Spleen (tissue), 11 donors: ENCODE data around the gene CREM. TPM values are rescaled to one million over a fixed set of nuclear protein-coding genes. Genes with fewer than 3 reads are reported as not detected.

Experiments used
- DNase-seq: peaks from one replicate; pipeline ENCODE4 v3.0.0-alpha.2; 2020
- H3K27ac ChIP-seq, 8 donors: fragments of 200-600 bp; sonication (generic) in 7 of 8; 1 replicate in 4 of 8; 2 replicates in 4 of 8; pipeline versions ENCODE4 v1.5.0 to v1.8.0; 2016 to 2021; ENCODE audit warnings: inconsistent platforms in 4 of 8, mild to moderate bottlenecking in 4 of 8, moderate library complexity in 1 of 8
- H3K27me3 ChIP-seq, 7 donors: fragments of 200-600 bp; sonication (generic) in 6 of 7; replicated peaks in 1 of 7; 1 replicate in 4 of 7; 2 replicates in 3 of 7; pipeline versions ENCODE4 v1.5.0 to v1.8.0; 2016 to 2021; ENCODE audit warnings: inconsistent platforms in 3 of 7, mild to moderate bottlenecking in 1 of 7
- H3K36me3 ChIP-seq, 6 donors: fragments of 200-600 bp; sonication (generic) in 5 of 6; 1 replicate in 4 of 6; 2 replicates in 2 of 6; pipeline versions ENCODE4 v1.5.0 to v1.8.0; 2016 to 2021; ENCODE audit warnings: inconsistent platforms in 2 of 6
- H3K4me1 ChIP-seq, 6 donors: fragments of 200-600 bp; sonication (generic) in 5 of 6; 1 replicate in 3 of 6; 2 replicates in 3 of 6; pipeline versions ENCODE4 v1.5.0 to v1.8.0; 2016 to 2021; ENCODE audit warnings: inconsistent platforms in 3 of 6
- H3K4me3 ChIP-seq, 8 donors: fragments of 200-600 bp; sonication (generic) in 7 of 8; 1 replicate in 4 of 8; 2 replicates in 4 of 8; pipeline versions ENCODE4 v1.5.0 to v1.8.0; 2016 to 2021; ENCODE audit warnings: inconsistent platforms in 4 of 8, mild to moderate bottlenecking in 4 of 8, moderate library complexity in 2 of 8
- H3K9me3 ChIP-seq, 8 donors: fragments of 200-600 bp; sonication (generic) in 7 of 8; 1 replicate in 4 of 8; 2 replicates in 4 of 8; pipeline versions ENCODE4 v1.5.0 to v1.8.0; 2016 to 2021; ENCODE audit warnings: inconsistent platforms in 4 of 8
- POLR2A ChIP-seq, 3 donors: fragments of 450-650 bp; IDR thresholded peaks; one replicate each; pipeline ENCODE4 v1.5.1; 2017; ENCODE audit warnings: antibody characterized with exemption in 3 of 3, mild to moderate bottlenecking in 1 of 3
- POLR2AphosphoS5 ChIP-seq, 3 donors: sonication (generic); formaldehyde crosslinking; IDR thresholded peaks; one replicate each; pipeline ENCODE4 v1.5.1; 2017; ENCODE audit warnings: antibody characterized with exemption in 3 of 3
- WGBS, 5 donors: extraction: QIAGEN DNeasy Blood & Tissue Kit in 3 of 5; methylation state at CpG; one replicate each; pipeline versions ENCODE4 v1.1.5 to v1.1.7; 2013 to 2018; 5-methylcytosine and 5-hydroxymethylcytosine counted together
- intact Hi-C: fragments of 100-400 bp; cut with DNase I; formaldehyde crosslinking; loops from one replicate; pipeline ENCODE4 v1.15.0; 2023; ENCODE audit warnings: low total_unique reads
- polyA plus RNA-seq, 3 donors: library from polyadenylated mRNA; stranded (reverse); fragments of 200-250 nt; gene quantifications; one replicate each; pipeline ENCODE4 v1.2.1, GENCODE V29; 2013
- total RNA-seq, 7 donors: library from RNA; depleted of rRNA in 3 of 7; stranded (reverse); fragments of >200 nt in 3 of 7; fragmentation: NEBNext Ultra II Directional in 4 of 7; extraction: Animal tissue kit (Norgen Biotek cat#: 25700) in 4 of 7; gene quantifications; one replicate each; pipeline versions ENCODE4 v1.1.0 to v1.2.1, GENCODE V29; 2016 to 2021
- TF ChIP-seq, protein P1 (sequence below), 11 experiments: fragments of 200-600 bp in 7 of 11; fragments of 450-650 bp in 4 of 11; sonication (generic) in 4 of 11; IDR thresholded peaks in 8 of 11; conservative IDR thresholded peaks in 3 of 11; 1 replicate in 7 of 11; 2 replicates in 4 of 11; pipeline versions ENCODE4 v1.4.0 to v1.8.0; 2016 to 2021; ENCODE audit warnings: antibody characterized with exemption in 11 of 11, inconsistent platforms in 4 of 11, mild to moderate bottlenecking in 1 of 11
- donor health status: healthy with polysubstance abuse.
- donor health status: DM: no; HTN: no; CAD: no; lungs with moderate emphysema.
- donor health status: DM: no; HTN: no; CAD: no.
- donor health status: Bipolar disorder and iron deficiency.
- donor health status: healthy.
- donor health status: DM: no; HTN: no; CAD: no.
- donor health status: DM: yes; HTN: yes; CAD: no.

Gene CREM
- total and polyA plus RNA-seq, 10 donors, result 24.8 to 65.4 (median 41.2) TPM

DNA sequence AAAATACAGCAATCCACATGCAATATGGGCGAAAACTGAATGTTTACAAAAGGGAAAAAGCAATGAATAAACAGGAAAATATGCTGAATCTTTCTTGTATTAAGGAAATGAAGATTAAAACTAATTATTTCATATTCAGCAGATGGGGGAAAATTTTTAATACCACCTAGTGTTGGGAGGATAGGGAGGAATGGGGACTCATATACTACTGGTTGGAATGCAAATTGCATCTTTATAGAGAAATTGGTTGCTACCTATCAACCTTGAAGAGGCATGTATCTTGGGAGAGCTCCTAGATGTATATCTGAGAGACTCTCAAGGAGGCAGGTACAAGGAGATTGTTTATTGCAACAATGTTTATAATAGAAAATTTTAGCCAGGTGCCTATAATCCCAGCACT is 101.4 kb downstream of the CREM start:
- H3K4me1 ChIP-seq, result peaks cover 0 to 3% (median 0%) of the 10 kb centered on the region in 6 donors
- no peak overlapping the region for H3K4me3 ChIP-seq
- H3K27me3 ChIP-seq, result no peaks in the 10 kb centered on the region
- no peak overlapping the region for H3K27ac ChIP-seq
- whole genome bisulfite sequencing, 5 donors, result 91 to 100% (median 95%) methylated on average over 1 of the region's 1 CpG
- no peaks in the 10 kb centered on the region for H3K36me3 ChIP-seq
- no peak for DNase-seq
- TF ChIP-seq, protein P1, sequence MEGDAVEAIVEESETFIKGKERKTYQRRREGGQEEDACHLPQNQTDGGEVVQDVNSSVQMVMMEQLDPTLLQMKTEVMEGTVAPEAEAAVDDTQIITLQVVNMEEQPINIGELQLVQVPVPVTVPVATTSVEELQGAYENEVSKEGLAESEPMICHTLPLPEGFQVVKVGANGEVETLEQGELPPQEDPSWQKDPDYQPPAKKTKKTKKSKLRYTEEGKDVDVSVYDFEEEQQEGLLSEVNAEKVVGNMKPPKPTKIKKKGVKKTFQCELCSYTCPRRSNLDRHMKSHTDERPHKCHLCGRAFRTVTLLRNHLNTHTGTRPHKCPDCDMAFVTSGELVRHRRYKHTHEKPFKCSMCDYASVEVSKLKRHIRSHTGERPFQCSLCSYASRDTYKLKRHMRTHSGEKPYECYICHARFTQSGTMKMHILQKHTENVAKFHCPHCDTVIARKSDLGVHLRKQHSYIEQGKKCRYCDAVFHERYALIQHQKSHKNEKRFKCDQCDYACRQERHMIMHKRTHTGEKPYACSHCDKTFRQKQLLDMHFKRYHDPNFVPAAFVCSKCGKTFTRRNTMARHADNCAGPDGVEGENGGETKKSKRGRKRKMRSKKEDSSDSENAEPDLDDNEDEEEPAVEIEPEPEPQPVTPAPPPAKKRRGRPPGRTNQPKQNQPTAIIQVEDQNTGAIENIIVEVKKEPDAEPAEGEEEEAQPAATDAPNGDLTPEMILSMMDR (IDR thresholded peaks at IDR 0.05 in 8 of 11, conservative IDR thresholded peaks at IDR 0.05 in 3 of 11), result no peak
- intact Hi-C loops, result no loop called here
- H3K9me3 ChIP-seq, result no peaks in the 10 kb centered on the region

DNA sequence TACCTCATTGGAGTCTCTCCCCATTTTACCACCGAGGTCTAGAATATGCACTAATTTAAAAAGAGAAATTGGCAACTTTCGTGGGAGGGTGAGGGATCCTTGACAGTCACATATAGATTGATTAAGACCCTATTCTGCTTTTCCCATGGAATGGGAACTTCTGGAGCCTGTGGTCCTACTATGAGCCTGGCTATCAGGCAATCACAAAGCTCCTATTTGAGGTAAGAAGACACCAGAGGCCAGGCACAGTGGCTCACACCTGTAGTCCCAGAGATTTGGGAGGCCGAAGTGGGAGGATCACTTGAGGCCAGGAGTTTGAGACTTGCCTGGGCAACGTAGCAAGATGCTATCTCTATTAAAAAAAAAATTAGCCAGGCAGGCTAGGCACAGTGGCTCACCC is 105.0 kb downstream of the CREM start:
- WGBS, 5 donors, result 85 to 89% (median 88%) methylated on average over 4 of the region's 4 CpGs
- H3K4me3 ChIP-seq, result no peak overlapping the region
- intact Hi-C loops, result no loop called here

DNA sequence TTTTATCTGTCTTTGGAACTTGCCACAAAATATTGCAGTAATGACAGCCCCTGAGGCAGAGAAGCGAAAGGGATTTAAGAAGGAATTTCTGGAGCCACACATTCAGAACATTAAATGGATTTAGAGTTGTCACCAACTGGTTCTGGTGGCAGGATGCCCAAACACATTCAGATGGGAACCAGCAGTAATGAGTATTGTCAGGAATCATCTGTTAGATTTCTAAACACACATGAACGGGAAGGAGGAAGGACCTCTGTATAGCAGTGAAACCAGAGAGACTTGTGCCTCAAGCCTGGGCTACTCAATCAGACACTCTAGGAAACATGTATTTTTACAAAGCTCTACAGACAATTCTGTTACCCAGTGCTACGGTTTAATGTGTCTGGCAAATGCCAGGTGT is 105.9 kb downstream of the CREM start:
- no peak for DNase-seq
- intact Hi-C loops, result no loop called here
- TF ChIP-seq POLR2AphosphoS5 (IDR thresholded peaks at IDR 0.05) (no peak), POLR2A (IDR thresholded peaks at IDR 0.05) (no peak)
- TF ChIP-seq, protein P1 (IDR thresholded peaks at IDR 0.05 in 8 of 11, conservative IDR thresholded peaks at IDR 0.05 in 3 of 11), result no peak

More for the DNA sequence above, 105.0 kb downstream of the CREM start:
- no peaks in the 10 kb centered on the region for H3K9me3 ChIP-seq
- H3K27me3 ChIP-seq, result no peaks in the 10 kb centered on the region
- no peak overlapping the region for H3K27ac ChIP-seq
- no peaks in the 10 kb centered on the region for H3K4me1 ChIP-seq
- no peaks in the 10 kb centered on the region for H3K36me3 ChIP-seq
- no peak for DNase-seq
- TF ChIP-seq, protein P1 (IDR thresholded peaks at IDR 0.05 in 8 of 11, conservative IDR thresholded peaks at IDR 0.05 in 3 of 11), result no peak
- TF ChIP-seq POLR2A (IDR thresholded peaks at IDR 0.05) (no peak), POLR2AphosphoS5 (IDR thresholded peaks at IDR 0.05) (no peak)

DNA sequence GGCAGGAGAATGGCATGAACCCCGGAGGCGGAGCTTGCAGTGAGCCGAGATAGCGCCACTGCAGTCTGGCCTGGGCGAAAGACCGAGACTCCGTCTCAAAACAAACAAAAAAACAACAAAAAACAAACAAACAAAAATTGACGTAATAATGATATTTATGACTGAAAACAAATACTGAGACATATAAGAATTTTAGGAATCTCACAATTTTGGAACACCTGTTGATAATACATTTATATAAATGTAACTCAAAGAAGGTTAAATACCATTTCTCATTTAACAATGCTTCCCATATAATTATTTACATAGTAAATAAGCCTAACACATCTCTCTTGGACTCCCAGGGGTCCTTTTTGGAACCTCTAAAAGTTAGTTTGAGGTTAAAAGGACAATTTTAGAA is 107.4 kb downstream of the CREM start:
- WGBS, 5 donors, result 98 to 100% (median 98%) methylated on average over 8 of the region's 8 CpGs
- H3K27ac ChIP-seq, result no peak overlapping the region
- no peaks in the 10 kb centered on the region for H3K4me1 ChIP-seq
- intact Hi-C loops, result no loop called here
- H3K27me3 ChIP-seq, result no peaks in the 10 kb centered on the region
- no peak overlapping the region for H3K4me3 ChIP-seq
- TF ChIP-seq POLR2A (IDR thresholded peaks at IDR 0.05) (no peak), POLR2AphosphoS5 (IDR thresholded peaks at IDR 0.05) (no peak)
- TF ChIP-seq, protein P1 (IDR thresholded peaks at IDR 0.05 in 8 of 11, conservative IDR thresholded peaks at IDR 0.05 in 3 of 11), result no peak
- H3K9me3 ChIP-seq, result no peaks in the 10 kb centered on the region
- no peaks in the 10 kb centered on the region for H3K36me3 ChIP-seq
- DNase-seq, result no peak

More for the DNA sequence above, 105.9 kb downstream of the CREM start:
- Histone ChIP-seq H3K36me3 (no peaks in the 10 kb centered on the region), H3K4me1 (no peaks in the 10 kb centered on the region), H3K27ac (no peak overlapping the region), H3K4me3 (no peak overlapping the region), H3K27me3 (no peaks in the 10 kb centered on the region), H3K9me3 (no peaks in the 10 kb centered on the region)
- WGBS, 5 donors, result 68 to 84% (median 81%) methylated on average over 3 of the region's 3 CpGs
